G401.6 (cell line): Measurements from ENCODE around the gene NOP9.

Experiments used
- FAIRE-seq: peaks from 2 replicates; lab custom pipeline; 2012; peaks lifted over from hg19 to GRCh38; lab: Jason Lieb, UNC

The NOP9 gene

GRCh38 chr14:24263848-24264247 lies 35.8 kb upstream of the NOP9 start:
- no peak for FAIRE-seq

DNA sequence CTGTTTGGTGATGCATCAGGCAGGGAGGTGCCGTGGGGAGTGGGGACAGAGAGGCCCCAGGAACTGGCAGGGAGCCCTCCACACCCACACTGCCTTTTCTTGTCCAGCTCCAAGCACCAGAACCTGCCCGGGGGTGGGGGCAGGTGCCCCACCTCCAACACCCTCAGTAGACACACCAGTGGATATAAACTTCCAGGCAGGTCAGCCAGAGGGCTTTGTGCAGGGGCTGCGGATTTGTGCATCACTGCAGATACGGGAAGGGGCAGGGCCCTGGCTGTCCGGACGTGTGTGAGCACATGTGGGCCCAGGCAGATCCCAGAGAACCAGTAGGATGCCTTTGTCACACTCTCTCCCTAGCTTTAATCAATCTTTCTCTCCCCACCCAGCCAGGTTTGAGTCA lies 35.4 kb upstream of the NOP9 start:
- no peak for FAIRE-seq

- no peak for FAIRE-seq
Measured at GRCh38 chr14:24266344-24267244, 33.1 kb upstream of the NOP9 start.

DNA sequence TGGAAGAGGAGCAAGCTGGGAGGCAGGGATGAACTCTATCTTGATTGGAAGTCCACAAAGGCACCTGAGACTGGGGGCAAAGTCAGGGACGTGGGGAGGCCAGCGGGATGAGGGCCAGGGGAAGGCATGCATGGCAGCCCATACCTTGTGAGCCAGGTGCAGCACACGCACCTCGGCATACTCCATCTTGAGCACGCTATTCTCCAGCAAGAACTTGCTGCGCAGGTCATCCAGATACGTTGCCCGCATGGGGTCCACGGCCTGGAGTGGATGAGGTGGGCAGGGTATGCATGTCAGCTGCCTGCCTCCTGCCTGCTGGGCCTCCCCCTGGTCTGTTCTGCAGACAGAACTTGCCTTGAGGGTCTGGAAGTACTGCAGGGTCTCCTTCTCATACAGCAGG lies 32.1 kb upstream of the NOP9 start:
- FAIRE-seq = no peak

- FAIRE-seq = no peak
Measured at GRCh38 chr14:24268225-24268624, 31.4 kb upstream of the NOP9 start.

GRCh38 chr14:24269368-24269767 lies 30.3 kb upstream of the NOP9 start:
- FAIRE-seq = no peak

- FAIRE-seq = no peak
Measured at GRCh38 chr14:24269910-24270536, 29.6 kb upstream of the NOP9 start.

DNA sequence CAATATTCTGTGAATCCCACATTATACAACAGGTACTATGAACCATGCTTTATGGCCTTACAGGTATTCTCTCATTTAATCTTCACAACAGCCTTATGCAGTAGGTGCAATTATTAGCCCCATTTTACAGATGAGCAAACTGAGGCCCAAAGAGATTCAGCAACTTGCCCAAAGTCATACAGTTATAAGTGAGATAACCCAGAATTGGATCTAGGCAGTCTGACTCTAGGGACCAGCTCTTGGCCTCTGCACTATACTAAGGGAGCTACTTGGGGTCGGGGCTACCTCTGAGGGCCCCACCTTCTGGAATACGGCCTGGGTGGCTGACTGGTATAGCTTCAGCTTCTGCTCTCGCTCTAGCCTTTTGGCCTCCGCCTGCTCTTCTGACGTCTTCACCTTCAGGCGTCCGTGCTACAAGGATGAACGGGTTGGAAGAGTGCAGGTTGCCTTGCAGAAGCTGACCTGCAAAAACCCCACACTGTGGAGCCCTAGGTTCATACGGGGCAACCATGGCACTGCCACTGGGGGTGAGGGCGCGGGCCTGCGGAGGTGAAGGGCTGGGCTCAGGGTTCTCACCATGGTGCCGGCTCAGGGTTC lies 29.0 kb upstream of the NOP9 start:
- no peak for FAIRE-seq

DNA sequence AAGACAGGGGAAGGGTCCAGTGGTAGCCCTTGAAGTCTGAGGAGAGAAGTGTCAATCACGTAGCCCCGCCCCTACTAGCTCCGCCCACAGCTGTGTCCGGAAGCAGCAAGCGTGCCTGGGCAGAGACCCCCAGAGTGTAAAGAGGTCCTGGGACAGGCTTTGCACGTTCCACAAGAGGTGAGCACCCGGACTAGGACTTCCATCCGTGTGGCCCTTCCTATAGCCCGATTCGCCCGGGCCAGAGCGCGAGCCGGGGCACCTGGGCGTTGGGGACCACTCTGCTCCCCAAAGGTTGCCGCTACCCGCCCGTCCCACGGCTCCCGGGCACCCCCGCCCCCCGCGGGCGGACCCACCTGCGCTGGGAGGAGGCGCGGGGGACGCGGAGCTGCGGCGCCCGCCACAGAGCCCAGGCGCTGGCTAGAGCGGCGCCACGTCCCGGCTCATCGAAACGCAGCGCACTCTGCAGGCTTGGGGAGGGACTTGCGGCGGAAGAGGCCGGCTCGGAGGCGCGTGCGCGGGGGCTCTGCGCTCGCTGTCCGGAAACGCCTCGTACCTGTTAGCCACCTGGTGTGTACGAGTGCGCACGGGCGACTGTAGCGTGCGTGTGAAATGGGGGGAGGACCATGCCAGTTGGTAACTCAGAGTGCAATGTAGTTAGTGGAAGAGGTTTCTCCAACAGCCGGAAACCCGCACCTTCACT lies 28.4 kb upstream of the NOP9 start, which contains the start of gene RABGGTA:
Gene RABGGTA (minus strand): TSS at position 464 of the 700 bp plus-strand sequence. CDS start 482 bp downstream, outside the sequence.
- FAIRE-seq = no peak

- FAIRE-seq = no peak
Measured at GRCh38 chr14:24271834-24272263, 27.8 kb upstream of the NOP9 start.

- no peak for FAIRE-seq
Measured at GRCh38 chr14:24272467-24272866, 27.2 kb upstream of the NOP9 start.

GRCh38 chr14:24273422-24273998 lies 26.1 kb upstream of the NOP9 start:
- FAIRE-seq = no peak

DNA sequence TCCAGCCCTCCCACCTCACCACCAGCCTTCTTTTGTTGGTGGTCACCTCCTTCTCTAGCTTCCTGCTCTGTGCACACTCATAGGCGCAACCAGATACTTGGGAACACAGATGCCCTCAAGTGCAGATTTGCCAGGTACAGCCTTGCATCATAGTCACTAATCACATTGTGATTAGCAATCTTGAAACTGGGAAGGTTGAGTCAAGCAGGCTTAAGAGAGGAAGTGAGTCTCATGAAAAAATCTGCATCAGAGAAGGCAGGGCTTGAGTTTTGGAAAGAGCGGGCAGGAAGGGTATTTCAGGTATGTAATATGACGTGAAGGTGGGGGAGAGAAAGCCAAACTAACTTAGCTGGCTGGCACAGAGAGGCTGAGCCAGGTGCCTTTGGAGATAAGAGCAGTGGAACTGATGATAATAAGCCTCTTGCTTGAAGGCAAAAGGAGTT lies 25.5 kb upstream of the NOP9 start:
- FAIRE-seq = no peak

GRCh38 chr14:24277071-24277470 lies 22.6 kb upstream of the NOP9 start:
- FAIRE-seq = no peak

DNA sequence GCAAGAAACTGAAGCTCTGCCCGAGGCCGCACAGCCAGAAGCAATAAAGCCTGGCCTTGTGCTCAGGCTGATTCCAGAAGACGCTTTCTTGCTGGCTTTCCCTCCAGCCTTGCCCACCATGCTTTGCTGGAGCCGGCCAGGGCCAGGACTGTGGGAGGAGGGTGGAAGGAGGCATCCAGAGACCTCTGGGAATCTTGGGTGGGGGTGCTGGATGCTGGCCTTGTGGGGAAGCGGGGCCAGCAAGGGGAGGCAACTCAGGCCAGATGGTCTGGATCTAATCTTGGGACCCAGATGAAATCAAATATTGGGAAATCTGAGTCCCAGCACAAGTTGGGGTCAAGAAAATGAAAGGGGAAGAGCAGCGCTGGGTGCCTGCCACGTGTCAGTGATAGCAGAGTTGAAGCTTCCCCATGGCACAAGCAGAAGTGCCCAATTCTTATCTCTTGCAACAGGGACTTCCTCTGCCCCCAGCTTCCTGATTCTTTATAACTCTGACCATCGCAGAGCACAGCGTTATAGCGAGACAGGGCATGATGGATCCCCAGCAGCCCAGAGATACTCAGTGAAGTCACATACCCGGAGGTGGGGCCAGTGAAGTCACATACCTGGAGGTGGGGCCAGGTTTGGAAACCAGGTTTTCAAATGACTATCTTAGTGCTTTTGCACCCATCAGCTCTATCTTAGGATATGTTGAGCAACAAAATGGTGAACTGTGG lies 21.9 kb upstream of the NOP9 start:
- no peak for FAIRE-seq

DNA sequence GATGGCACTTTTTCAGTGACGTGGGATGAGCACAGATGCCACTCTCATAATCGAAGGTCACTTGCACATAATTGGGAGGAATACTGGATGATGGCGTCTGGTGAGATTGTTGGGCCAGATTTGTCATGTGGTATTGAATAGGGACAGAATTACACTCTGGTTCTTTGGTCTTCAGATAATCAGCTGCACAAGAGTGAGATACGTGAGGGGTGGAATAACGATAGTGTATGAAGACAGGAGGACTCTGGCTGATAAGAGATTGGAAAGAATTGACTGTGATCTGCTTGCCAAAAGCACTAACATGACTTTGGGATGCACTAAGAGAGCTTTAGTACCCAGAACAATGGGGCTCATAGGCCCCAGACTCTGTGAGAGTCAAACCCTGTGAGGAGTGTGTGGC lies 21.2 kb upstream of the NOP9 start:
- no peak for FAIRE-seq

DNA sequence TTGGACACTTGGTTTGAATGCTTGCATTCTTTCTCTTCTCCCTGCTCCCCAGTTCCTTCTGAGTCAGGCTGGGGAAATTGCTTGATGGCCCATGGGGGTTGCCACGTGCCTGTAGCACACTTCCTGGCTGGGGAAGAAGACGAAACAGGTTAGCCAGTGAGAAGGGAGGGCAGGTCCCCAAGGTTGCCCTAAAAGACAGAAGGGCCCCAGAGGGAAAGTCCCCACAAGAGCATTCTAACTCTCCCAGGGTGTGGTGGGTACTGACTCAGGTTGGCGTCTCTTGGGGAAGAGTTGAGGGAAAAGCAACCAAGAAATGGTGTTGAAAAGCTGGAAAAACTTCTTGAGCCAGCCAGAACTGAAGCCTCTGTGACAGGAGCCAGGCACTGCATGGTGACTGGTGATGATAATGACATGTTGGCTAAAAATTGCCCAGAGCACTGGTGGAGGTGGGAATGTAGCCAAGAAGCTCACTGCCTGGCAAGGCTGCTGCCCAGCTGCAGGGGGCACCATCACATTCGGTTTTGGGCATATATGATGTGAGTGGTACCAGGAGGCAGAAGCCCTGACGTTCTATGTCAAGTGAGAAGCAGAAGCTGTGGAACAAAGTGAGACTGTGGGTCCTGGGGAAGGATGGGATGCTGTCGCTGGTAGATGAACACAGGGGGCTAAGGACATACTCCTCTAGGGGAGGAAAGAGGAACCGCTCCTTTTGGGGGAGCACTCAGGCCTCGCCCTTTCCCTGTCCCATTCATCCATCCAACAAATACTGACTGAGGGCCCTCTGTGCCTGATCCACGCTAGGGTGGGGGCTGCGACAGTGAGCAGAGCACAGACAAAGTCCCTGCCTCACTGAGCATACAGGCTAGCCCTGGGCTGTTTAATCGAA lies 20.1 kb upstream of the NOP9 start:
- no peak for FAIRE-seq

- no peak for FAIRE-seq
Measured at GRCh38 chr14:24280797-24281460, 18.7 kb upstream of the NOP9 start.

- FAIRE-seq = no peak
Measured at GRCh38 chr14:24281636-24282035, 18.0 kb upstream of the NOP9 start.

- no peak for FAIRE-seq
Measured at GRCh38 chr14:24282736-24283135, 16.9 kb upstream of the NOP9 start.
